SK-N-DZ (cell line): ENCODE results near the gene ENOX1.

ENCODE experiments used
- DNase-seq: peaks from one replicate; pipeline ENCODE4 v3.0.0-alpha.2; 2015; ENCODE audit warnings: low spot score

Gene ENOX1

GRCh38 chr13:43316281-43316680 lies 470.5 kb downstream of the ENOX1 start:
- no peak for DNase-seq

- DNase-seq: no peak
Observed at GRCh38 chr13:43315522-43315921, 471.2 kb downstream of the ENOX1 start.

- no peak for DNase-seq
Observed at GRCh38 chr13:43309311-43309710, 477.5 kb downstream of the ENOX1 start.

DNA sequence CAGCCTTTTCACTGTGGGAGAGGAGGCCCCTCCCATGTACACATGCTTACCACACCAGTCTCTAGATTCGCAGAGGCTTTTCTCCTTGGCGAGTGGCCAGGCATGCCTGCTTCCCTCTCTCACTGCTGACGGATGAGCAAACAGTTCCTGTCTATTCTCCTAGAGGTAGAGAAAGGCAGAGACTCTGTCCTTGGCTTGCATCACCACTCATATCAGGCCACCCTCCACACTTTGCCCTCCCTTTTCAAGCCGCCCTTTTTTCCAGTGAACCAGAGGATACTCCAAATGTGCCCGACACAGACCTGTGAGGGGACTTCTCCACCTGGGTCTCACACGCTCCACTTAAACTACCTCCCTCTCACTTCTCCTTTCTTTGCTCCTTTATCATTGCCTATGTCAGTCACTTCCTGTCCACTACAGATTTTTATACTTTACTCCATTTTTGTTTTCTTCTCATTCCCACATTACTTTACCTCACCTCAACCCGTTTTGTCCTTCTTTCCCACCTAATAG lies 478.8 kb downstream of the ENOX1 start:
- peak; percentile 44 for DNase-seq

DNA sequence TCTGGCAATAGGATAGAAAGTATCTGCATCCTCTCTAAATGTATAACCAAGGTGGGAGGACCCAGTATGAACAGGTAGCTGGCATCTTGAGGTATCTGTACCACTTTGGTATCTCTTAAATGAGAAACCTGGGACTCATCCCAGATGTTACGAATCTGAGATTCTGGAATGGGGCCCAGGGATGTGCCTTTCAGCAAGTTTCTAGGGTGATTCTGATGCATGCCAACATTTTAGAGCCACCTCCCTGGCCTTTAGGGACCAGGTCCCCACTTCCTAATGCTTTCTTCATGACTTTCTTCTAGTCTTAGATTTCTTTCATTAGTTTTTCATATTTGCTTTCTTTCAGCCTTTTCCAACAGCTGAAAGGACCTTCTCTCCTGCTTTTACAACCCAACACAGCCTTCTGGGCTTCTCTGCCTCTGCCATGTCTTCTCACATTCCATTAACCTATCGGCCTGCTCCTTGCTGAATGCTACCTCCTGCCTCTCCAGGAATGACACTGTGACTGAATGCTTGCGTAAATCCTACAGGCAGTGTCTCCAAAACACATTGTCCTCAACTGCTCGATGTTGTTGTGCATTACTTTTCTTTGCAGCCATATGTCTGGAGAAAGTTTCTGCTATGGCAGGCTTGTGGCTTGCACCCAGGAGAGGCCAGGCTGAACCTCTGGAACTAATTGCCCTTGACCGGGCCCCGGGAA lies 479.4 kb downstream of the ENOX1 start:
- no peak for DNase-seq

DNA sequence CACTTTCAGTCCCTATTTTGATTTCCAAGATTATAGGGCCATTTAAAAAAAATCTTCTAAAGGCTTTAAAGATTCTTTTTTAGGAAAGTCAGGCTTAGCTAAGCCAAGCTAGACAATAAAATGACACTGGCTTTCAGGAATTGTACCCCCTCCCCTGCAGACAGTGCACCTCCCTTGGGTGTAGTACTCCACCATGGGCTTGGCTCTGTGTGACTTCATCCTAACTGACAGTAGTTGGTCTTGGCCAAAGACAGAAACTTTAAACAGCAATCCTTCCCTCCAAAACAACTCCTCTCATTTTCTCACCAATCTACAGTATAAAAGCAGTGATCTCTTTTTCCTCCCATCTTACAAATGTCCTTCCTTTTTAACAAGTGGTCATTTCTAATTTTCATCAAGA lies 480.4 kb downstream of the ENOX1 start:
- no peak for DNase-seq

DNA sequence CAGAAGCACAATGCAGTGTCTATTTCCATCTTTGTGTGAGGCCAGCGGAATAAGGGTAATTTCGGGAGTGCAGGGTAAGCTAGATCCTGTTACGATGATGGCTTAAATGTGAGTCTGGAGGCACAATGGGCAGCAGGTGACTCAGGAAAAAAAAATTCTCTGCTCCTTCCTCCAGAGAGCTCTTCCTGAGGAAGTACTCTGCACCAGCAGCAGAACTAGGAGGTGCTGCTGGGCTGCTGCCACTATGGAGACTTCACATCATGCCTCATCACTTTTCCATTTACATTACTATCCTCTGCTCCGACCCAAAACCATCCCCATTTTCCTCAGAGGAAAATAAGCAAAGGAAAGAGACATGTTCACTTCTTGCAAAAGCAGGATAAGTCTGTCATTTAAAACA lies 481.4 kb downstream of the ENOX1 start:
- no peak for DNase-seq

DNA sequence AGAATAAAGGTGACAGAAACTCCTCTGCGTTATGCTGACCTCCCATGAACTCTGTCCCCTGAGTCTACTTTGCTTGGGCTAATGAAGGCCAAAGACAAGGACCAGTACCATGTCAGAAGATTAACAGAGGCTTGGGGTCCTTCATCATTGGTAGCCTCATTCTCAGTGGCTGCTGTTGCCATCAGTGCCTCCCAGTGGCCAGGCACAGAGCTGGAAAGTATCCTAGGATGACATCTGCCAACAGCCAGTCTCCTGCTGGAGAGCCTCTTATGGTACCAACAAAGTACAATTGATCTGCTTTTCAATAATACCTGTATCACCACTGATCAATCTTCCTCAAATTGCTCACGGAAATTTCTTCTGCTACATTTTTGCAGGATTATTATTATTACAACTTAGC lies 481.8 kb downstream of the ENOX1 start:
- DNase-seq: no peak

- DNase-seq: no peak
Observed at GRCh38 chr13:43304449-43304848, 482.3 kb downstream of the ENOX1 start.

DNA sequence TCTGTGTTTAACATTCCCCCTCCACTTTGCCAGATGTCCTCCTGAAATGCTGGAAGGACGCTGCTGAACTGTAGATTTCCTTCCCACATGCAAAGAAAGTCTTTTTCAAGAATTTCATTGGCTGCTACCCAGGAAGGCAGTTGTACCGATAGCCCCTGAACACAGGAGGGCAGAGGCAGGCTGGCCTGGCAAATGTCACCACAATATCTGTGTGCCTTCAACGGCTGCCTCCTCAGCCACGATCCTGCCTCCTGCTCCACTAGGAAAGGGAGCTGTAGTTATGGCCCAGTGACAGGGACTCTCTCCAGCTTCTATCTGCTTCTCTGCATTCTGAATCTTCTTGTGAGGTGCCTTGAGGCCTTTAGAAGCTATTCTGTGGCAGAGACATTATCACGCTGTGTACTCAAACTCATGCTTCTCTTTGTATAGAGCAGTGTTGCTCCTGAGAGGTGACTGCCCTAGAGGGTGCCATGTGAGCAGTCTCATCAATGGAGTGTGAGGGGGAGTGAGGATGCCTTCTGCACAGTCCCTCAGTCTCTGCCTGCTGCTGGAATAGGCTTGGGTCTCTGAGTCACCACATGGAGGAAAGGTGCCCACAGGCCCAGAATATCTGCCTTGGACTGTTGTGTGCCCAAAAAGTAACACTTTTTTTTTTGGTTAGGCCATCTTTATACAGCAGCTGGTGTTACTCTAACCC lies 483.6 kb downstream of the ENOX1 start:
- DNase-seq: peak; percentile 87

GRCh38 chr13:43301346-43301969 lies 485.3 kb downstream of the ENOX1 start:
- no peak for DNase-seq

DNA sequence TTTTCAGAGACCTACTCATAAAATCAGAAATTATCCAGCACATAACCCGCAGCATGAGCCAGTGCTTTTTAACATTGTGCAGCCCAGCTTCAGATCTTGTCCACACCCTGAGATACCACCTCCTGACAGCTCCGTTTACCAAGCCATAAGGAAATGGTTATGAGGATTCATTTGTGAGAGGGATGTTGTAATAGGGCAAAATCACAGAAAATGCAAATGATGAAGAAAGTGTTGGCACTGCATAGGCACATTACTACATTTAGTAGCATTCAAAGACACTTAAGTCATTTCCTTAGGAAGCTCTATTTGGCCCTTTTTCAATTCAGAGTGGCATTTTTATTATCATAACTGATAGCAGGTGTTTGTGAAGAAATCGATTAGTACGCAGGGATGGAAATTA lies 485.9 kb downstream of the ENOX1 start:
- no peak for DNase-seq

GRCh38 chr13:43299374-43299773 lies 487.4 kb downstream of the ENOX1 start:
- no peak for DNase-seq

DNA sequence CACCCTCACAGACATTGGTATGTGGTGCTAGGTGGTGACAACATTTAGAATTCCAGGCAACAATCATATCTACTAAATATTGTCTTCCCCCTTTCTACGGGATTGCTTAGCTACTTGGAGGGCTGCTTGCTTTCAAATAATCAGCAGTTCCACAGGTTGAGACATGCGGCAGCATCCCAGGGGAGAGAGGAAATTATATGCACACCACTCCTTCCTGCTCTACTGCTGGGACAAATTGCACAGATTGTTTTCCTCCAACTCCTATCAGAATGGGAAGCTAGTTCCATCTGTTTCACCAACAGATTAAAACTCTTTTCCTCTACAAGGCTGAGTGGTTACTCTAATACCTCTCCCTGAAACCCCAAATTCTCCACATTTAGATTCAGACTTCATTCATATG lies 488.0 kb downstream of the ENOX1 start:
- no peak for DNase-seq

DNA sequence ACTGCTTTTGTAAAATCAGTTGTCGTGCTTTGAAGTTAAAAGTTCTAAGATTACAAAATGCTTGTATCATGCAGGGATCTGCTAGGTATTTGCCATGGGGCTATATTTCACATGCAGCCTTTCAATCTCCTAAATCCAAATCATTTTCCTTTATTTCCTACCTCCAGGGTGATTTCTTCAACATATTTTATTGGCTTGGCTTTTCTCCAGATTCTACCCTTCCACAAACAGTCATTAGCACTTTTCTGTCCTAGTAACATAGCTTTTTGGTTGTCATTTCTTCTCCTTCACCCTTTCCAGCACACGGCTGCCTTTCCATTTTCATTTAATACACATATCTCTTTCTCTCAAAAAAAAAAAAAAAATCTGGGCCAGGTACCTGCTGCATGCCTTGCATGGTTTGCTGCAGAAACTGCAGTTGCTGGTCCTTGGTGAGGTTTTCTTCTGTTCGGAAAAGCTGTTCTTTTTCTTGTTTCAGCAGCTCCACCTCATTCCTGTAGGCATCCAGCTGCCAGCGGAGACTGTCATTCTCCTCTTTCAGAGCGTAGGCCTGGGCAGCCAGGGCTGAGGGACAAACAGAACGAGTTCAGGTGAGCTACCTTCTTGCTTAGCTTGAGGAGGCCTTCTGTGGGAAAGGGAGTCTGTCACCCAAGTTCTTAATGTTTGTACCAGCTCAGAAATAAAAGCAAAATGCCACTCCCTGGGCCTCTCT lies 488.6 kb downstream of the ENOX1 start:
- no peak for DNase-seq

GRCh38 chr13:43295825-43296564 lies 490.8 kb downstream of the ENOX1 start:
- DNase-seq: no peak

- DNase-seq: no peak
Observed at GRCh38 chr13:43295321-43295720, 491.5 kb downstream of the ENOX1 start.

- no peak for DNase-seq
Observed at GRCh38 chr13:43294412-43294811, 492.4 kb downstream of the ENOX1 start.

DNA sequence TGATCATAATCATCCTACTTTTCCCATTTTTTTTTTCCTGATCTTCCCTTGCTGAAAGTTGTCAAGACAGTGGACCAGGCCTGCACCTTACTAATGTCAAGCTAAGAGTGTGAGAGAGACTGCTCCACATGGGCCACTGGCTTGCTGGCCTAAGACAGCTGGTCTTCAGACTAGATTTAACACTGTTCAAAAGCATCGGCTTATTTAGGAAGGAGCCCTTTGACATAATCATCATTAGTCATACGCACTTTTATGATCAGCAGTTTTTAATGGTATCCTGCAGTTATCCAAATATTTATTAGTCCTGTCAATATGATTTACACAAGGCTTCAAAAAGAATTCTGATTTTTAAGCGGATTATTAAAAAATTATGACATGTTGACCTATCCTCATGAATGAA lies 492.8 kb downstream of the ENOX1 start:
- no peak for DNase-seq

DNA sequence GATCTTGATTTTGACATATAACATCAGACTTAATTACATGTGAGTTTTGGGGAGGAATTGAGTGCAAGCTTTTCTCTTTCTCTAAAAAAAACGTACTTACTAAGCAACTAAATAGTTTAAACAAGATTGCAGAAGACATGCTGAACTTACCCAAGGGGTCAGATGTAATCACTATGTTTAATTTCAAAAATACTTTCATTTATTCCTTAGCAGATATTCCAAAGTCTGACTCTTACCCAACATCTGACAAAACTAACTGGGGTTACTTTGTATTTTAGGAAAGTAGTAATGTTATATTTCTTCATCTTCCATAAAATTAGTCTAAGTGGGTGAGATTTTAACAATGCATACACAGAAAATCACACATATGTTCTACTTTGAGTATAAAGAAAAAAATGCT lies 493.2 kb downstream of the ENOX1 start:
- no peak for DNase-seq

- no peak for DNase-seq
Observed at GRCh38 chr13:43293008-43293407, 493.8 kb downstream of the ENOX1 start.
